22Rv1 (cell line): ENCODE measurements around the gene RTKN2.

ENCODE experiments used
- H3K27ac ChIP-seq: fragments of 450-650 bp; 2 replicates; pipeline ENCODE4 v1.5.1; 2017
- ZFX ChIP-seq: fragments of 450-650 bp; IDR thresholded peaks from 2 replicates; pipeline ENCODE4 v1.6.1; 2017; ENCODE audit warnings: antibody characterized with exemption, borderline replicate concordance
- TF ChIP-seq, protein P1 (sequence below): fragments of 450-650 bp; IDR thresholded peaks from 2 replicates; pipeline ENCODE4 v1.5.1; 2017; ENCODE audit warnings: mild to moderate bottlenecking

The RTKN2 gene

GRCh38 chr10:62177111-62177510, 91.5 kb downstream of the RTKN2 start:
- H3K27ac ChIP-seq, result no peak overlapping the region
- TF ChIP-seq, protein P1, sequence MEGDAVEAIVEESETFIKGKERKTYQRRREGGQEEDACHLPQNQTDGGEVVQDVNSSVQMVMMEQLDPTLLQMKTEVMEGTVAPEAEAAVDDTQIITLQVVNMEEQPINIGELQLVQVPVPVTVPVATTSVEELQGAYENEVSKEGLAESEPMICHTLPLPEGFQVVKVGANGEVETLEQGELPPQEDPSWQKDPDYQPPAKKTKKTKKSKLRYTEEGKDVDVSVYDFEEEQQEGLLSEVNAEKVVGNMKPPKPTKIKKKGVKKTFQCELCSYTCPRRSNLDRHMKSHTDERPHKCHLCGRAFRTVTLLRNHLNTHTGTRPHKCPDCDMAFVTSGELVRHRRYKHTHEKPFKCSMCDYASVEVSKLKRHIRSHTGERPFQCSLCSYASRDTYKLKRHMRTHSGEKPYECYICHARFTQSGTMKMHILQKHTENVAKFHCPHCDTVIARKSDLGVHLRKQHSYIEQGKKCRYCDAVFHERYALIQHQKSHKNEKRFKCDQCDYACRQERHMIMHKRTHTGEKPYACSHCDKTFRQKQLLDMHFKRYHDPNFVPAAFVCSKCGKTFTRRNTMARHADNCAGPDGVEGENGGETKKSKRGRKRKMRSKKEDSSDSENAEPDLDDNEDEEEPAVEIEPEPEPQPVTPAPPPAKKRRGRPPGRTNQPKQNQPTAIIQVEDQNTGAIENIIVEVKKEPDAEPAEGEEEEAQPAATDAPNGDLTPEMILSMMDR, result no peak

GRCh38 chr10:62175251-62175650, 93.4 kb downstream of the RTKN2 start:
- H3K27ac ChIP-seq, result no peak overlapping the region
- no peak for TF ChIP-seq ZFX

- TF ChIP-seq ZFX, result no peak
- H3K27ac ChIP-seq, result no peak overlapping the region
Measured at GRCh38 chr10:62172465-62172864, 96.2 kb downstream of the RTKN2 start.

GRCh38 chr10:62171791-62172190, 96.9 kb downstream of the RTKN2 start:
- no peak overlapping the region for H3K27ac ChIP-seq
- TF ChIP-seq, protein P1, result no peak
- TF ChIP-seq ZFX, result no peak

DNA sequence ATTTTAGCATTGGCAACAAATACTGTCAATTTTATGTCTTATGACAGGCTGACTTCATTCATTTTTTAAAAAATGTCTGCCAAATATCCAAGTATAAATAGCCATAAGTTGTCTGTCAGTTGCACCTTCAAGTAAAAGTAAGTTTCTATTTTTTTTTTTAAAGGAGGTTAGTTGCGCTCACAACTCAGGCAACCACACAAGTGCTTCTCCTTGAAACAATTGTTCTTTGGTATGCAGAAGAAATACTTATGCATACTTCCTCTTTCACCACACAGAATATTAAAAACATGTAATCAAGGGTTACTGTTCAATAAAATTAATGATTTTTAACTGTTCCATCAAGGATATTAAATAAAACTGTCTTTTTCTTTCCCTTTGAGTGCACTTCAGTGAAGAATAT, 97.9 kb downstream of the RTKN2 start:
- no peak overlapping the region for H3K27ac ChIP-seq
- no peak for TF ChIP-seq ZFX
- TF ChIP-seq, protein P1, result no peak

DNA sequence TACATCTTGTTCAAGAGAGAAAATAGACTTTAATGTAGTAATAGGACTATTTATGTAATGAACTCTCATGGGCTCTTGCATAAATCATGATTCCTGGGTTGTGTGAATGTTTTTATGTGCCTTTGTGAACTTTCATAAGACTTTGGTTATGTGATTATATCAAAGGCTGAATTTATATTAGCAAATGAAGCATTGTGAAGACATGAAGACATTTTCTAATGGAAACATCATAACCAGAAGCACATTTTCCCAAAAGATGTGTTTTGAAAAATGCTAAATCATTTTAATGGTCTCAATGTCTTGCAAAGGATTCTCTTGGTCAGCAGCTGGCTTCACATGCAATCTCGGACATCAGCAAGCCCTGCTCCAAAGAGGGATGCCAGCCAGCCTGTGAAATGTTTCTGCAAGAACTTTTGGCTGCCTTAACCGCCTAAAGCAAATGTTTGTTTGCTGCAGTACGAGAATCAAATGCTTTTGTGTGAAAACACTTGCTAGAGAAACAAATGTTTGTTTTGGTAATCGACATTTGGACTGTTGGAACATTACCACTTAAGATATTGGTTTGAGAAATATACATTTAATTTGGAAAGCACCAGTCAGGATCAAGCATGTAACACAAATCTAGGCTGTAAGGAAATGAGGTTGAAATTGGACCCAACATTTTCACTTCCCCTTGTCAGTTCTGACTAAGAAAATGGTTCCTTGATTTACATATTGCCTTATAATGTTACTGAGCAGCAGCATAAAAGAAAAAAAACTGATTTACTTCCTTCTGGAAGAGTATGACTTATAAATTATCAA, 102.1 kb downstream of the RTKN2 start:
- no peak for TF ChIP-seq ZFX
- TF ChIP-seq, protein P1, result no peak
- peak overlapping the region; percentile 40 for H3K27ac ChIP-seq

GRCh38 chr10:62165803-62166202, 102.8 kb downstream of the RTKN2 start:
- peak overlapping the region; percentile 40 for H3K27ac ChIP-seq

GRCh38 chr10:62163024-62163423, 105.6 kb downstream of the RTKN2 start:
- TF ChIP-seq, protein P1, result no peak
- no peak for TF ChIP-seq ZFX
- H3K27ac ChIP-seq, result no peak overlapping the region

More at GRCh38 chr10:62165803-62166202, 102.8 kb downstream of the RTKN2 start:
- no peak for TF ChIP-seq ZFX
- TF ChIP-seq, protein P1, result no peak
